Ascending aorta (tissue), 2 donors: ENCODE results near the gene ADH1C. TPM values are rescaled to one million over a fixed set of nuclear protein-coding genes. Genes with fewer than 3 reads are reported as not detected.

Source experiments
- DNase-seq, 2 donors: peaks; one replicate each; pipeline ENCODE4 v3.0.0-alpha.2; 2019; ENCODE audit warnings: low spot score in 2 of 2
- H3K27ac ChIP-seq, 2 donors: fragments of 200-600 bp; sonication (generic); one replicate each; pipeline ENCODE4 v1.5.1; 2016 to 2017; ENCODE audit warnings: mild to moderate bottlenecking in 1 of 2
- H3K27me3 ChIP-seq: fragments of 200-600 bp; sonication (generic); one replicate; pipeline ENCODE4 v1.5.1; 2017
- H3K36me3 ChIP-seq, 2 donors: fragments of 200-600 bp; sonication (generic); one replicate each; pipeline ENCODE4 v1.5.1; 2016
- H3K4me1 ChIP-seq, 2 donors: fragments of 200-600 bp; sonication (generic); one replicate each; pipeline ENCODE4 v1.5.1; 2016 to 2017; ENCODE audit warnings: mild to moderate bottlenecking in 1 of 2
- H3K4me3 ChIP-seq, 2 donors: fragments of 200-600 bp; sonication (generic); one replicate each; pipeline ENCODE4 v1.5.1; 2016 to 2017; ENCODE audit warnings: mild to moderate bottlenecking in 1 of 2
- H3K9me3 ChIP-seq, 2 donors: fragments of 200-600 bp; sonication (generic); one replicate each; pipeline ENCODE4 v1.5.1; 2016
- CTCF ChIP-seq, 3 experiments: fragments of 200-600 bp in 2 of 3; fragments of 450-650 bp in 1 of 3; sonication (generic) in 2 of 3; IDR thresholded peaks; one replicate each; pipeline ENCODE4 v1.5.1; 2016 to 2019; ENCODE audit warnings: antibody characterized with exemption in 3 of 3, mild to moderate bottlenecking in 1 of 3, moderate library complexity in 1 of 3
- intact Hi-C: fragments of 100-400 bp; cut with DNase I; formaldehyde crosslinking; loops from one replicate; pipeline ENCODE4 v1.15.1; 2023
- total RNA-seq: library from RNA; depleted of rRNA; stranded (reverse); fragments of >200 nt; gene quantifications from one replicate; pipeline ENCODE4 v1.1.0, GENCODE V29; 2016

Gene ADH1C
- total RNA-seq, 1 donor from 2014 or later = 4.6 TPM

- no peak overlapping the region for H3K4me3 ChIP-seq
- H3K36me3 ChIP-seq = no peaks in the 10 kb centered on the region
- H3K9me3 ChIP-seq = peaks cover 7 to 18% of the 10 kb centered on the region in 2 donors
- H3K4me1 ChIP-seq = peaks cover 3 to 16% of the 10 kb centered on the region in 2 donors
- intact Hi-C loops = loop anchor here (2.0 to 10.0 kb wide), 6 partner anchors 24 to 262 kb away; no protein-coding TSS in a partner anchor
- DNase-seq = peak in 1 of 2 donors; percentile 93
- H3K27me3 ChIP-seq = no peaks in the 10 kb centered on the region
- TF ChIP-seq CTCF (IDR thresholded peaks at IDR 0.05) = no peak
- peak overlapping the region; percentile 81 to 88 for H3K27ac ChIP-seq
Measured at GRCh38 chr4:99300934-99301333, 51.6 kb downstream of the ADH1C start.

- intact Hi-C loops = loop anchor here (10.0 kb wide), 1 partner anchor 359 kb away; no protein-coding TSS in a partner anchor
- DNase-seq = no peak
- peaks cover 0 to 11% of the 10 kb centered on the region in 2 donors for H3K9me3 ChIP-seq
- no peak for TF ChIP-seq CTCF (IDR thresholded peaks at IDR 0.05)
- peaks cover 0 to 2% of the 10 kb centered on the region in 2 donors for H3K4me1 ChIP-seq
- H3K27me3 ChIP-seq = no peaks in the 10 kb centered on the region
- H3K27ac ChIP-seq = no peak overlapping the region
- H3K4me3 ChIP-seq = no peak overlapping the region
- no peaks in the 10 kb centered on the region for H3K36me3 ChIP-seq
Measured at GRCh38 chr4:99293357-99293756, 59.2 kb downstream of the ADH1C start.

DNA sequence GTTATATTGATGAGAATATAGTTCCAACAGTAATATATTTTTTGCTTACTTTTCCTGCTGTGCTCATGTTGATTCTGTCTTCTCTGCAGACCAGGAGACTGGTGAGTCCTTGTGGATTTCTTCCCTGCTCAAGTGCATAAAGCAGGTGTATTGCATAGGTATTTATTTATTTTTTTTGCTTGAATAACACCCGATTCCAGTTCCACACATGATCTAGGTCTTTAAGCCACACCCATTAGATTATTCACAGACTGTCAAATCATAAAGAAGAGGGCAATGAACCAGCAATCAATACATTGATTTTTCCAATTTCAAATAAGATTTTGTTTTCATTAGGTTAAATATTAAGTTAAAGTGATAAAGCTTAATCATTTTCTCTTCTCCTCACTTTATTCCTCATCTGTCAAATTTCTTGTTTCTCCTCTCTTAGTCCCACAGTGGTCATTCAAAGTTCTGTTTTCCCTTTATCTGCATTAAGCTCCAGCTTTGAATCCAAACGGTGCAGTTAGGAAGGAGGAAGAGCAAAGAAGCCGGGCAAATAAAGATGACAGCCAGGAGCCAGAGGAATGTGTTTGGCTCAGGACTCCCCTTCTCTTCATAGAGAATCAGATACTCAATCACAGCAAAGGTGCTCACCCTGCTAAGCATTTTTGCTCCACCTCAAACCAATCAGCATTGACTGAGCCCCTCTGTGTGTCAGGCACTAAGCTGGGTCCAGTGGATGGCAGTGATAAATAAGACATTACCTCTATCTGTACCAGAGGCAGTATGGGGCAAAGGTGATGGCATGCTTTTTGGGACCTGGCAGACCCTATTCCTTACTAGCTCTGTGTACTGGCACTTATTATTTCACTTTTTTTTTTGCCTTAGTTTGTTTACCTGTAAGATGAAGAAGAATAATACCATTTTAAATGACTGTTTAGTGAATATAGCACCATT, 61.4 kb downstream of the ADH1C start, which contains the start of gene ADH1A:
Gene ADH1A (minus strand): TSS at position 138 of the 939 bp plus-strand sequence. CDS start 71 bp downstream, at position 67.
- Histone ChIP-seq H3K9me3 (peaks cover 0 to 7% of the 10 kb centered on the region in 2 donors), H3K36me3 (no peaks in the 10 kb centered on the region), H3K27ac (no peak within 1 kb of the TSS), H3K27me3 (no peaks in the 10 kb centered on the region), H3K4me1 (peaks cover 0 to 2% of the 10 kb centered on the region in 2 donors), H3K4me3 (no peak within 1 kb of the TSS)
- intact Hi-C loops = loop anchor here (10.0 kb wide), 1 partner anchor 356 kb away; no protein-coding TSS in a partner anchor
- DNase-seq = no peak
- TF ChIP-seq CTCF (IDR thresholded peaks at IDR 0.05) = no peak

Other genes with a start within 250 kb of the ADH1C start
- gene ADH4, start 208.4 kb downstream of the ADH1C start, total RNA-seq = 0.96 TPM
- not detected for gene ADH6, start 133.5 kb downstream of the ADH1C start, total RNA-seq
- gene ADH1A, start 61.8 kb downstream of the ADH1C start, total RNA-seq = not detected
- gene ADH1B, start 31.3 kb downstream of the ADH1C start, total RNA-seq = 650 TPM
- not detected for gene ADH7, start 82.6 kb upstream of the ADH1C start, total RNA-seq
- gene C4orf17, start 158.3 kb upstream of the ADH1C start, total RNA-seq = not detected
- gene TRMT10A, start 211.3 kb upstream of the ADH1C start, total RNA-seq = not detected
- 1.9 TPM for gene MTTP, start 222.1 kb upstream of the ADH1C start, total RNA-seq